Activated CD4-positive, alpha-beta T cell treated with anti-CD3 and anti-CD28 coated beads, Interleukin-2, Interleukin-6, amounts not matched to agents 100 ng/mL and 50 ng/mL, durations not matched to agents 16 hours and 8 hours (primary cell): ENCODE data around the gene SNX33.

ENCODE experiments used
- DNase-seq: peaks from one replicate; pipeline ENCODE4 v3.0.0-alpha.2; 2020

SNX33 gene

GRCh38 chr15:75641603-75642002 is 6.1 kb upstream of the SNX33 start:
- DNase-seq = no peak

- no peak for DNase-seq
Measured at GRCh38 chr15:75644376-75644775, 3.3 kb upstream of the SNX33 start.

GRCh38 chr15:75646112-75646943 is 1.4 kb upstream of the SNX33 start:
- no peak for DNase-seq

GRCh38 chr15:75646944-75647364 is 758 bp upstream of the SNX33 start:
- no peak for DNase-seq

GRCh38 chr15:75648156-75649000 is 666 bp downstream of the SNX33 start:
- DNase-seq = no peak

GRCh38 chr15:75649045-75649761 is 1.5 kb downstream of the SNX33 start:
- DNase-seq = no peak

GRCh38 chr15:75649848-75650247 is 2.1 kb downstream of the SNX33 start:
- DNase-seq = no peak

GRCh38 chr15:75650908-75651809 is 3.4 kb downstream of the SNX33 start:
- no peak for DNase-seq

- no peak for DNase-seq
Measured at GRCh38 chr15:75651810-75652543, 4.3 kb downstream of the SNX33 start.

GRCh38 chr15:75653347-75653913 is 5.7 kb downstream of the SNX33 start:
- DNase-seq = no peak

GRCh38 chr15:75654201-75654907 is 6.6 kb downstream of the SNX33 start:
- DNase-seq = no peak

GRCh38 chr15:75655931-75656330 is 8.2 kb downstream of the SNX33 start:
- no peak for DNase-seq

- no peak for DNase-seq
Measured at GRCh38 chr15:75656331-75656730, 8.6 kb downstream of the SNX33 start.

GRCh38 chr15:75656813-75657212 is 9.1 kb downstream of the SNX33 start:
- no peak for DNase-seq

- DNase-seq = no peak
Measured at GRCh38 chr15:75659141-75659771, 11.5 kb downstream of the SNX33 start.

GRCh38 chr15:75659928-75660645 is 12.4 kb downstream of the SNX33 start:
- DNase-seq = no peak

GRCh38 chr15:75661100-75661755 is 13.5 kb downstream of the SNX33 start:
- no peak for DNase-seq

GRCh38 chr15:75661756-75662140 is 14.0 kb downstream of the SNX33 start:
- no peak for DNase-seq
